Retinal pigment epithelial cell (primary cell): Measurements from ENCODE around the gene KCNQ1.

Experiments used
- DNase-seq: peaks from one replicate; pipeline ENCODE4 v3.0.0-alpha.2; 2010; ENCODE audit warnings: low read depth
- H3K4me3 ChIP-seq: 2 replicates; pipeline ENCODE4 v1.5.1; 2011; ENCODE audit warnings: mild to moderate bottlenecking, low read length, control low read depth, moderate library complexity
- TF ChIP-seq, protein P1 (sequence below): conservative IDR thresholded peaks from 2 replicates; pipeline ENCODE4 v1.5.1; 2011; ENCODE audit warnings: low read depth, low read length, control low read depth, inconsistent platforms

The KCNQ1 gene

DNA sequence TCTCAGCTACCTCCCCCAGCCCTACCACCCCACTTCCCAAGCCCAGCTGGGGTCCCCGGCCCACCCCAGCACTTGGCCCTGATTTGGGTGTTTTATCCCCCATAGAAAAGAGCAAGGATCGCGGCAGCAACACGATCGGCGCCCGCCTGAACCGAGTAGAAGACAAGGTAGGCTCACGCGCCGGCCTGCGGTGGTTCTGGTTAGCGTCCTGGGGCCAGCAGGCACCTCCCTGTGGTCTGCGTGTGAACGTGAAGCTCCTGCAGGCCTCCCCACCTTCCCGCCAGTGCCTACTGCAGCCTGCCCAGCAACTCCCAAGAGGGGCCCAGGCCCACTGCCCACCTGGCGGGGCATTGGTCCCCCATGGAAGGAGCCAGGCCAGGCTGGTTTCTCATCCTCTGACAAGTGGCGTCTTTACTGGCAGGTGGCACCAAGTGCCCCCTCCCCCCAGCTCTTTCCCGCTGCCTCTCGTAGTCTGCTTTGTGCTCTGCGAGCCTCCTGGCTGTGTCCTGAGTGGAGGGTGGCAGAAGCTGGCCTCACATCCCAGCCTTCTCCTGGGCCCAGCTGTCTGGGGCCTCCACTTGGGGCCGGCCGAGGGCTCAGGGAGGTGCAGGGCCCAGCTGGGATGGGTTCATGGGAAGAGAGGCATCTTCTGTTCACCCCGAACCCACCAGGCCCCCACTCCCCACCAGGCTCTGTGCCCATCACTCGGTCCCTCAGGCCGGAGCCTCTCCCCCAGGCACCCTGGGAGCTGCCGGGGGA lies 333.2 kb downstream of the KCNQ1 start:
- no peak overlapping the region for H3K4me3 ChIP-seq
- no peak for DNase-seq
- TF ChIP-seq, protein P1, sequence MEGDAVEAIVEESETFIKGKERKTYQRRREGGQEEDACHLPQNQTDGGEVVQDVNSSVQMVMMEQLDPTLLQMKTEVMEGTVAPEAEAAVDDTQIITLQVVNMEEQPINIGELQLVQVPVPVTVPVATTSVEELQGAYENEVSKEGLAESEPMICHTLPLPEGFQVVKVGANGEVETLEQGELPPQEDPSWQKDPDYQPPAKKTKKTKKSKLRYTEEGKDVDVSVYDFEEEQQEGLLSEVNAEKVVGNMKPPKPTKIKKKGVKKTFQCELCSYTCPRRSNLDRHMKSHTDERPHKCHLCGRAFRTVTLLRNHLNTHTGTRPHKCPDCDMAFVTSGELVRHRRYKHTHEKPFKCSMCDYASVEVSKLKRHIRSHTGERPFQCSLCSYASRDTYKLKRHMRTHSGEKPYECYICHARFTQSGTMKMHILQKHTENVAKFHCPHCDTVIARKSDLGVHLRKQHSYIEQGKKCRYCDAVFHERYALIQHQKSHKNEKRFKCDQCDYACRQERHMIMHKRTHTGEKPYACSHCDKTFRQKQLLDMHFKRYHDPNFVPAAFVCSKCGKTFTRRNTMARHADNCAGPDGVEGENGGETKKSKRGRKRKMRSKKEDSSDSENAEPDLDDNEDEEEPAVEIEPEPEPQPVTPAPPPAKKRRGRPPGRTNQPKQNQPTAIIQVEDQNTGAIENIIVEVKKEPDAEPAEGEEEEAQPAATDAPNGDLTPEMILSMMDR = no peak

DNA sequence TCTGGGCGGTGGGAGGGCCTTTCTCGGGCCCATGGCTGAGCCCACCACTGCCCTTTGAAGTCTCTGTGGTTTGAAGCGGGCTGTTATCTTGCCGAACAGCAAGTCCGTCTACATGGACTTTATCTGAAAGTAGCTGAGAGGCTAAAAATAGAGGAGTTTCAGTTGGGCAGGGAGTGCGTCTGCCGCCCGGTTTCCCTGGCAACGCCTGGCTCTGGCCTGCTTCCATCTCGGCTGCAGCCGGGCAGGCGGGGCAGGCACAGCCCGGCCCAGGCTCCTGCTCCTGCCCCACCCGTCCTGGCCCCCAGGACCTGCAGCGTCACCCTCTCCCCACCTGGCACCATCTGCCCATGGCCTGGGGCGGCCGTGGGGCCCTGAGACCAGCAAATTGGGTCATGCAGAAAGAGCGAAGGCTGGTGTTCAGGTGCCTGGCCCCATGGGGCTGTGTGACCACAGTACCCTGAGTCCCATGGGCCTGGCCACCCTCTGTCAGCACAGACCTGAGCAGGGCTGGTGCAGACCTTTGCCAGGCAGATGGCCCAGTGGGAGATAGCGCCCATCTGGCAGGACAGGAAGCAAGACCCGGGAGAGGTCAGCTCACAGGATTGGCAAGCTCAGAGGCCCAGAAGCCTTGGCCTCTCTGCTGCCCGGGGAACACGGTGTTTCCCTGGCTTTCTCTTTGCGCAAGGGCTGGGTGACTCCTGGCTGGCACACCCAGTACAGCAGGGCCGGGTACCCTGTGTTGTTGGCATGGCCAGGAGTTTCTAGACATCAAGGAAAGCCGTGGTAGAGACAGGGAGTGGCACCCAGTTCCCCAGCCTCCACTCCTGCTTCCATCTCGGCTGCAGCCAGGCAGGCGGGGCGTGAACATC lies 334.1 kb downstream of the KCNQ1 start:
- peak; percentile 86 for DNase-seq
- TF ChIP-seq, protein P1 = peak; percentile 48
- no peak overlapping the region for H3K4me3 ChIP-seq

DNA sequence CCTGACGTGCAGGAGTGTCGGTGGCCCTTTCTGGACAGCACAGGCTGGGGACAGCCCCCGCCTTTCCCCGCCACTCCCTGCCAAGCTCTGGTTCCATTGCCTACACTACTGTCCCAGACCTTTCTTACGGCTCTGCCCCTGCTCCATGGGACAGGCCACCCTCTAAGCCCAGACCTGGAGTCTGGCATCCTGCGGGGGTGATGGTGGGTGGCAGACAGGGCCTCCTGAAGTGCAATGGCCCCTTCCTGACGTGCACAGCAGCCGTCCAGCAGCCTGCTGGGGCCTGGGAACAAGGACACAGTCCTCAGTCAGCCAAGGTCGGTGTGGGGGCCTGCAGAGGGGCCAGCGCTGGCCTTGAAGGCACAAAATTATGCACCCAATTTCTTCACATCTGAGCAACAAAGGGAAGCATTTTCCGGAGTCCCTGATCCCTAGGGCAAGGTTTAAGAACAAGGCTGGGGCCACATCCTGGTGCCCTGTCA lies 334.7 kb downstream of the KCNQ1 start:
- no peak overlapping the region for H3K4me3 ChIP-seq
- TF ChIP-seq, protein P1 = no peak
- no peak for DNase-seq

DNA sequence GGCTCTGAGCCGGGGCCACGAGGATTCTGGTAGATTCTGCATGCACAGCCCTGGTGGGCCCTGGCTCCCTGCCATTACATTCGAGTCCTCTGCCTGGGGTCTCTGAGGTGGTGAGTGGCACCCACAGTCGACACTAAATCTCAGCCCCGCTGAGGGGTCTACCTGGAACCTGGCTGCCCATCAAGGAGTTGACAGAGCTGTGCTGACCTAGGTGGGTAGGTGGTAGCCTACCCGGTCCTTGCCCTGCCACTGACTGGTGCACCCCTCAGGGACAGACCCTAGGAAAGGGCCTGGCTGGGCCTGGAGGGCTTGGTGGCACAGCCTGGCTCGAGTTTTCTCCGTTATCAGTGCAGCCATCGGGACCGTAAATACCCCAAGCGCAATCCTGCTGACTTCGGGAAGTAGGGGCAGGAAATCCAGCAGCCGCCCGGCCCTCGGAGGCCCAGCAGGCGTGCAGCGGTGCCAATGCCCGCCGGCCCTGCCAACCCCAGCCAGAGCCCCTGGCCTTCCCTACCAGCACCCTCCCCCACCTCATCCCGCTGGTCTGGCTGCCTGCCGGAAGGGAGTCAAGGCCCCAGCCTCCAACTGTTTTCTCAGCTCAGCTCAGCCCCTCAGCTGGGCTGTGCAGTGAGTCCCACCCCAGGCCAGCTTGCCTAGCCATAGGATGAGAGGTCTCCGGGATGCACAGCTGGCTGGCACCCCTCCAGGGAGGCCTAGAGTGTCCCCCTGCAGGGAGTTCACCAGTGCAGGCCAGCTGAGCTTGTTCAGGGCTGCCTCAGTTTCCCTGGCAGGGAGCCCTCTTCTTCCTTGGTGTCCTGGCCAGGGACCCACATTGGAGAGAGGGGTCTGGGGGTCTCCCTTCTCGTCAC lies 335.4 kb downstream of the KCNQ1 start:
- no peak overlapping the region for H3K4me3 ChIP-seq
- DNase-seq = no peak
- TF ChIP-seq, protein P1 = no peak

DNA sequence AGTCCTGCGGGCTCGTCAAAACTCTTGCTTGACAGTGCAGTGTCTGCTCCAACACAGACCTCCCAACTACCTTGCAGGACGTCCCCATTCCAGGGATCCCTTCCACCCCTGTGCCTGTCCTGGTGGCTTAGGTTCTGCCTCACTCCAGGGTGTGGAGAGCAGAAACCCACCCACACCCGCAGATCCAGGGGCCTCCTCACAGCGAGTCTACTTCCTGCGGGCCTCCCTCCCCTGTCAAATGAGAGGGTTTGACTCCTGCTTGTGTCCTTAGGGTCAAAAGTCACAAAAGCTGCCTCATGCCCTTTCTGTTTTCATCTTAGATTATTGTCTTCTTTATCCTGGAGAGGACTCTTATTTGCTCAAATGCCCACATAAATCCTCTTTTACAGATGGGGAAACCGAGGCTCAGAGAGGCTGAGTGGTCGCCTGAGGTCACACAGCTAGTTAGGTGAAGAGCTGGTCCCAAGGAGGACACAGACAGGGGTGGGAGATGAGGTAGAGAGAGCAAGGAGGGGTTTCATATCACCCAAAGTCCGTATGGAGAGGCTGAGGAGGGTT lies 336.1 kb downstream of the KCNQ1 start:
- no peak for DNase-seq
- TF ChIP-seq, protein P1 = no peak
- no peak overlapping the region for H3K4me3 ChIP-seq
